ENCODE measurements around the gene RMND5A. TPM values are rescaled to one million over a fixed set of nuclear protein-coding genes. Genes with fewer than 3 reads are reported as not detected.

The RMND5A gene
- total and polyA plus RNA-seq, 12 donors: 23.4 to 152 (median 105) TPM

GRCh38 chr2:86789687-86790133 lies 69.6 kb downstream of the RMND5A start:
- ATAC-seq: peak in 1 of 8 donors; percentile 11
- no peak for DNase-seq
- 9 to 10% methylated on average over 40 of the region's 40 CpGs for WGBS, 2 donors
- no peaks in the 10 kb centered on the region for H3K9me3 ChIP-seq
- no peak for TF ChIP-seq CTCF (IDR thresholded peaks at IDR 0.05)
- no peaks in the 10 kb centered on the region for H3K36me3 ChIP-seq
- H3K4me1 ChIP-seq: peaks cover 5 to 45% (median 39%) of the 10 kb centered on the region in 9 donors
- peak overlapping the region in 8 of 10 donors; percentile 9 to 50 (median 26) for H3K4me3 ChIP-seq
- intact Hi-C loops (cut with DNase I): loop anchor here in 1 of 10 donors (10.0 kb wide), 1 partner anchor 1265 kb away; the partner anchor contains the start of gene KRCC1
- H3K27ac ChIP-seq: peak overlapping the region in 1 of 10 donors; percentile 78
- H3K27me3 ChIP-seq: peaks cover 11 to 74% (median 60%) of the 10 kb centered on the region in 7 donors

- H3K27me3 ChIP-seq: peaks cover 11 to 79% (median 63%) of the 10 kb centered on the region in 7 donors
- peaks cover 5 to 45% (median 39%) of the 10 kb centered on the region in 9 donors for H3K4me1 ChIP-seq
- H3K27ac ChIP-seq: peak overlapping the region in 1 of 10 donors; percentile 78
- TF ChIP-seq CTCF (IDR thresholded peaks at IDR 0.05): no peak
- intact Hi-C loops (cut with DNase I): no loop called here
- H3K36me3 ChIP-seq: no peaks in the 10 kb centered on the region
- no peak for ATAC-seq
- H3K4me3 ChIP-seq: peak overlapping the region in 8 of 10 donors; percentile 16 to 50 (median 30)
- WGBS, 2 donors: 5 to 8% methylated on average over 39 to 40 of the region's 40 CpGs
- no peak for DNase-seq
- H3K9me3 ChIP-seq: peaks cover 0 to 3% (median 0%) of the 10 kb centered on the region in 11 donors
These were observed 70.1 kb downstream of the RMND5A start for GRCh38 chr2:86790134-86790675.

GRCh38 chr2:86790676-86791572 lies 70.8 kb downstream of the RMND5A start, which contains the start of gene CD8A:
Gene CD8A, minus strand, starts transcription at chr2:86790913. Its CDS starts 88 bp downstream, at chr2:86790825.
- DNase-seq (no peak), ATAC-seq (peak in 1 of 8 donors; percentile 20)
- Histone ChIP-seq H3K4me1 (peaks cover 5 to 45% (median 39%) of the 10 kb centered on the region in 9 donors), H3K4me3 (peak within 1 kb of the TSS in 9 of 10 donors; percentile 14 to 50 (median 30)), H3K36me3 (no peaks in the 10 kb centered on the region), H3K9me3 (peaks cover 0 to 10% (median 0%) of the 10 kb centered on the region in 11 donors), H3K27ac (peak within 1 kb of the TSS in 1 of 10 donors; percentile 78), H3K27me3 (peaks cover 11 to 84% (median 63%) of the 10 kb centered on the region in 7 donors)
- TF ChIP-seq CTCF (IDR thresholded peaks at IDR 0.05): no peak
- intact Hi-C loops (cut with DNase I): no loop called here
- 11 to 14% methylated on average over 57 of the region's 57 CpGs for WGBS, 2 donors

GRCh38 chr2:86791573-86791972 lies 71.5 kb downstream of the RMND5A start:
- TF ChIP-seq CTCF (IDR thresholded peaks at IDR 0.05): no peak
- ATAC-seq (no peak), DNase-seq (no peak)
- Histone ChIP-seq H3K27ac (peak overlapping the region in 1 of 10 donors; percentile 78), H3K4me1 (peaks cover 5 to 45% (median 39%) of the 10 kb centered on the region in 9 donors), H3K36me3 (no peaks in the 10 kb centered on the region), H3K9me3 (peaks cover 0 to 16% (median 5%) of the 10 kb centered on the region in 11 donors), H3K27me3 (peaks cover 11 to 84% (median 63%) of the 10 kb centered on the region in 7 donors), H3K4me3 (peak overlapping the region in 3 of 10 donors; percentile 16 to 50 (median 30))
- intact Hi-C loops (cut with DNase I): no loop called here
- WGBS, 2 donors: 57 to 63% methylated on average over 7 of the region's 7 CpGs

Measured in heart right ventricle (tissue), 16 donors.